Astrocyte of the cerebellum (primary cell): ENCODE measurements around the gene MAP3K14.
A peak's percentile ranks its signal among the peaks of the same experiment; 100 is the strongest.

ENCODE experiments used
- DNase-seq: peaks from one replicate; pipeline ENCODE4 v3.0.0-alpha.2; 2011; ENCODE audit warnings: low read depth
- H3K4me3 ChIP-seq: 2 replicates; pipeline ENCODE4 v1.5.1; 2011; ENCODE audit warnings: mild to moderate bottlenecking, low read depth, low read length, moderate library complexity
- CTCF ChIP-seq: IDR thresholded peaks from 2 replicates; pipeline ENCODE4 v1.5.1; 2012; ENCODE audit warnings: low read length, low read depth, moderate library complexity, mild to moderate bottlenecking; ENCODE audit errors: missing control alignments
- in situ Hi-C: cut with HindIII; loops from 2 replicates; pipeline ENCODE4 v1.10.0; 2017; ENCODE audit warnings: low sequenced_read_pairs

Gene MAP3K14

GRCh38 chr17:45241328-45242028 lies 75.3 kb downstream of the MAP3K14 start:
- DNase-seq, result no peak
- in situ Hi-C loops, result no loop called here
- no peak for TF ChIP-seq CTCF
- peak overlapping the region; percentile 36 for H3K4me3 ChIP-seq

- in situ Hi-C loops, result no loop called here
- H3K4me3 ChIP-seq, result peak overlapping the region; percentile 36
- TF ChIP-seq CTCF, result no peak
- no peak for DNase-seq
These were observed 75.9 kb downstream of the MAP3K14 start for GRCh38 chr17:45240905-45241327.

GRCh38 chr17:45238155-45238774 lies 78.6 kb downstream of the MAP3K14 start:
- in situ Hi-C loops, result no loop called here
- no peak for DNase-seq
- no peak for TF ChIP-seq CTCF
- H3K4me3 ChIP-seq, result no peak overlapping the region

GRCh38 chr17:45237686-45238085 lies 79.1 kb downstream of the MAP3K14 start:
- no peak for DNase-seq
- no peak for TF ChIP-seq CTCF
- in situ Hi-C loops, result no loop called here
- H3K4me3 ChIP-seq, result no peak overlapping the region

GRCh38 chr17:45236282-45236606 lies 80.6 kb downstream of the MAP3K14 start:
- H3K4me3 ChIP-seq, result no peak overlapping the region
- no peak for TF ChIP-seq CTCF
- DNase-seq, result no peak
- in situ Hi-C loops, result no loop called here

GRCh38 chr17:45235416-45236281 lies 81.2 kb downstream of the MAP3K14 start:
- in situ Hi-C loops, result no loop called here
- H3K4me3 ChIP-seq, result no peak overlapping the region
- peak; percentile 53 for DNase-seq
- peak; percentile 84 for TF ChIP-seq CTCF
